Measurements from ENCODE around the gene GYPB.
"Not testable (repeated sequence)": the region's sequence is repeated elsewhere in the genome, so short reads cannot be mapped to it uniquely, and the experiment has no call there.

GRCh38 chr4:144003205-144003889 is 15.8 kb downstream of the GYPB start:
- not testable (repeated sequence) for TF ChIP-seq POLR2A, CTCF (IDR thresholded peaks at IDR 0.05)

Measured in stomach (tissue), 4 donors.